NCI-H82 (cell line): ENCODE data around the gene SMIM3.

Experiments
- DNase-seq: peaks from one replicate; lab custom pipeline; 2025; lab: John Stamatoyannopoulos, UW

Gene SMIM3

GRCh38 chr5:150765011-150765798 is 13.4 kb upstream of the SMIM3 start:
- no peak for DNase-seq

GRCh38 chr5:150765799-150766169 is 12.8 kb upstream of the SMIM3 start:
- DNase-seq, result no peak

GRCh38 chr5:150766251-150766650 is 12.3 kb upstream of the SMIM3 start:
- DNase-seq, result no peak

GRCh38 chr5:150771034-150771795 is 7.3 kb upstream of the SMIM3 start:
- no peak for DNase-seq

- DNase-seq, result no peak
These were observed 4.4 kb upstream of the SMIM3 start for GRCh38 chr5:150774145-150774544.

GRCh38 chr5:150777685-150778084 is 872 bp upstream of the SMIM3 start:
- no peak for DNase-seq

GRCh38 chr5:150778088-150778516 is 455 bp upstream of the SMIM3 start:
- DNase-seq, result no peak

GRCh38 chr5:150779397-150780186 is 1.0 kb downstream of the SMIM3 start:
- no peak for DNase-seq

GRCh38 chr5:150780187-150780692 is 1.7 kb downstream of the SMIM3 start:
- no peak for DNase-seq

- DNase-seq, result no peak
These were observed 2.3 kb downstream of the SMIM3 start for GRCh38 chr5:150780816-150781221.

- DNase-seq, result no peak
These were observed 3.4 kb downstream of the SMIM3 start for GRCh38 chr5:150781706-150782614.

GRCh38 chr5:150782850-150783249 is 4.3 kb downstream of the SMIM3 start:
- DNase-seq, result no peak

- no peak for DNase-seq
These were observed 4.9 kb downstream of the SMIM3 start for GRCh38 chr5:150783422-150783928.

- DNase-seq, result no peak
These were observed 7.4 kb downstream of the SMIM3 start for GRCh38 chr5:150785950-150786349.

- no peak for DNase-seq
These were observed 8.3 kb downstream of the SMIM3 start for GRCh38 chr5:150786876-150787275.

GRCh38 chr5:150787656-150788055 is 9.1 kb downstream of the SMIM3 start:
- no peak for DNase-seq

GRCh38 chr5:150788977-150789376 is 10.4 kb downstream of the SMIM3 start:
- no peak for DNase-seq

- no peak for DNase-seq
These were observed 10.9 kb downstream of the SMIM3 start for GRCh38 chr5:150789450-150789849.

- peak; percentile 64 for DNase-seq
These were observed 11.5 kb downstream of the SMIM3 start for GRCh38 chr5:150789943-150790611.

- DNase-seq, result no peak
These were observed 13.0 kb downstream of the SMIM3 start for GRCh38 chr5:150791536-150791935.
